GM18505 (cell line): Measurements from ENCODE around the gene NFIA.

Experiments
- ATAC-seq: cut with Tn5 transposase; IDR thresholded peaks from one replicate; pipeline ENCODE4 v1.9.1; 2021; ENCODE audit not compliant: unreplicated experiment
- POLR2A ChIP-seq: IDR thresholded peaks from 4 replicates; pipeline ENCODE4 v1.6.1; 2011; ENCODE audit warnings: borderline replicate concordance; ENCODE audit not compliant: insufficient read depth, insufficient read length; ENCODE audit errors: extremely low read depth

NFIA gene

DNA sequence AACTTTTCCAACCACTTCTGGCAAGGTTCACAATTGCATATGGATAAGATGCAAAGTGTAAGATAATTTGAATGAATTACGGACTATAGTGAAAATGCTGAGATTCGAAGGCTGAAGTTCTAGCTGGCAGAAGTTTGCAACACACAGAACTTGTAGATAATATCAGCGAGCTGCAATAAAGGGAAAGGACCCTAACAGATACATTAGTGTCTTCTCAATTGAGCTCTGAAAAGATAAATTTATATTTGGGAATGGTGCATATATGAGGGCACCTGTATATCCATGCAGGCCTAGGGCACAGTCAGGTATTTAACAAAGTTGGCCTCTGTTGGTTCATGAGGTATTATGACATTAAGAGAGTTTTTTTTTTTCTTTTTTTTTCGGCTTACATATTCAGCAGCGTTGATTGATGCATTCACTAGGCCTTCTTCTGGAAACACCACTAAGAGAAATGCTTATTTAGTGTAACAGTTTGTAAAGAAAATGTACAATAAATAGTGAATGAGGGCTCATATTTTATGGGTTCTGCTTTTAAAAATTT, 2.2 kb downstream of the NFIA start:
- no peak for ATAC-seq

DNA sequence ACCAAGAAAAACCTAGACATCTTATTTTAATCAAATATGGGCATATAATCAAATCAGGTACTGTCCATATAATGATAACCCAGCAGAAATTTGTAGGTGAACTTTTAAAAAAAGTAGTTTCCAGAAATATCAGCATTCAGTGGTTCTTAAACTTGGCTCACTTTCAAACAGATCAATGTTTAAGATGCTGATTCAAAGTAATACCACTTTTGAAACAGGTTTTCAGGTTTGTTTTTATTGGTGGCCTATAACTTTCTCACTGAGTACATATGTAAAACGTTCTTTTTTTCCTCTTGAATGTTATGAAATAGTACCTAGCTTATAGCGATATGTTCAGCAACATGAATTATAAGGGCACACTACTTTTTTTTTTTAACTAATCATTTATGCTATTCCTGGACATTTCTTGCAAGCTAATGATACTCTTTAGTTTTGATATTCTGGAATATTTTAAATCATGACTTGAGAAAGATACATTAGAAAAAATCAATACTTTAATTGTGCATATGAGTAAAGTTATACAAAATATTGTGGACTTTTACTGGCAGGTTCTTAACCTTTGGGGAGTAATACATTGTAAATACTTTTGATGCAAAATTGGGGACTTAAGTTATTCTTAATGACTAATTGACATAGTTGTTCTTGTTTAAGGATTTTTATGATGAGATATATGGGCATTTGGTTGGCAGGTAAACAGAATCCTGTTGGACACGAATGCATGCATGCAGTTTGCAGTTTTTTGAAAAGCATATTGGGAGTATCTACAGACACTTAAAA, 3.0 kb downstream of the NFIA start:
- TF ChIP-seq POLR2A, result no peak
- no peak for ATAC-seq

More for the DNA sequence above, 2.2 kb downstream of the NFIA start:
- no peak for TF ChIP-seq POLR2A

DNA sequence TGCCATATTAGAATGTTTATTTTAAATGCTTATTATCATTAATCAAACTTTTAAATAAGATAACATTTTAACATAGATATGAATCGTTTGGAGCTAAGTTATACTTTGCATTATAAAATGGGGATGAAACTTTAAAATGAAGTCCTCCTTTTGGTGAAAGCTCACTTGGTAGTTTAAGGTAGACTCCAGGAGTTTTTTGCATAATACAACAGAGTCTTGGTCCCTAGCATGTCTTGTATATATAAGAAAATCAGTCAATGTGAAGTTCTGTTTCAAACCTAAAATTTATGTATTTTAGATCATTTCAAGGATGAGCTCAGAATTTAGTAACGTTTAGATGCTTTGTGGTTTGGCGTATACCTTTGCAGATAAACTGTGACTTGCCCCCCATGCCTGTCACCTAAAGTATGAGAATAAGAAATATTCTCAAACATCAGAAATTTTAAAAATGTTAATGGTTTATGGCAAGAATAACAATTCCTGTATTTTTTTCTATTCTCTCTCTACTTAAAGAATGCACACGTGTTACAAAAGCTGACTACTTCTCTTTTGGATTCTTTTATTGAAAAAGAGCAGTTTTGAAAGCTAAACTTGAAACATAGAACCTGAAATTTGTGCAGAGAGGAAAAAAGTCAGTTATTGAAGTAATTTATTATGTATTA, 3.8 kb downstream of the NFIA start:
- TF ChIP-seq POLR2A, result no peak
- ATAC-seq, result no peak

DNA sequence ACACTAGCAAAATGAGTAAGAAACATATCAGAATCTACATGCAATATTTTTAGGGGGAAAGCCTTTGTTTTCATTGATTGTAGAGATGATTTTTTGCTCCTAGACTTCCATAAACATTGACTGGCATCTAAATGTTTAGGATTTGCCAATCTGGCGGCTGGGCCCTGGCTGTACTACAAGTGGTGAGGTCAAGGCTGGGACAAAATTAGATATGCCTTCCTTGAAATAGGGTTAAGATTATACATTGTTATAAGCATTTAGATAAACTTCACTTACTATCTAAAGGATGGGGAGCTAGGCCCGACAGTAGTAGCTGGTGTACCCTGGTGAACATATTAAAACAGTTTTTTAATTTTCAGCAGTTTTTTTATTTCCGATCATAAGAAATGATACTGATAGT, 5.2 kb downstream of the NFIA start:
- no peak for TF ChIP-seq POLR2A
- no peak for ATAC-seq

DNA sequence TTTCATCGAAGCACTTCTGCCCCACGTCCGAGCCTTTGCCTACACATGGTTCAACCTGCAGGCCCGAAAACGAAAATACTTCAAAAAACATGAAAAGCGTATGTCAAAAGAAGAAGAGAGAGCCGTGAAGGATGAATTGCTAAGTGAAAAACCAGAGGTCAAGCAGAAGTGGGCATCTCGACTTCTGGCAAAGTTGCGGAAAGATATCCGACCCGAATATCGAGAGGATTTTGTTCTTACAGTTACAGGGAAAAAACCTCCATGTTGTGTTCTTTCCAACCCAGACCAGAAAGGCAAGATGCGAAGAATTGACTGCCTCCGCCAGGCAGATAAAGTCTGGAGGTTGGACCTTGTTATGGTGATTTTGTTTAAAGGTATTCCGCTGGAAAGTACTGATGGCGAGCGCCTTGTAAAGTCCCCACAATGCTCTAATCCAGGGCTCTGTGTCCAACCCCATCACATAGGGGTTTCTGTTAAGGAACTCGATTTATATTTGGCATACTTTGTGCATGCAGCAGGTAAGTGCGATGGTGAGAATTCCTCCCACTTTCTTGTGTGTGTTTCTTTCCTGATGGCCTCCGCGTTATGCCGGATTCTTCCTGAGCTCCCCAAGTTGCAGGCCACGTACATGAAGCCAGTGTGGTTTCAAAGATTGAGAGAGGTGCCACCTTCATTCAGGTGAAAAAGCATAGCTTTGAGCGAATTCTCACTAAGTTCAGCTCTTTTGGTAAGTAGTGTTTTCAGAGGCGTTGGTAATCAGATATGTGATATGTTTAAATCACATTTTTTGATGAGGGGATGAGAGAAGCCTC, 6.0 kb downstream of the NFIA start:
- no peak for ATAC-seq
- TF ChIP-seq POLR2A, result no peak

DNA sequence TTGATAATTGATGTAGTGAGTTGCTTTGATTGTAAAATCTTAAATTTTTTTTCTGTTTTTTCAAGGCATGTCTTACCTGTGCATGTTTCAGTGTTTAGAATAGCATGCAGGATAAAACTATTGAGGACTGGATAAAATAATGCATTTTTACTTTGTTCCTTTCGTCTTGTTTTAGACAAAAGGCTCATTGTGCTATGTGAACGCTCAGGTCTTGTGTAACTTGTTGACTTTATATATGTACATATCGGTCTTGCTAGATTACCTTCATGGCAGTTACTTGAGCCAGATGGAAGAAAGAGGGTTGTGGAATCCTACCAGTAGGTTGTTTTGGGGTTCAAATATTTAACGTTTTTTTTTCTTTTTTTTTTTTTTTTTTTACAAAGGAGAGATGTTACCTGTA, 7.0 kb downstream of the NFIA start:
- no peak for TF ChIP-seq POLR2A
- ATAC-seq, result no peak

DNA sequence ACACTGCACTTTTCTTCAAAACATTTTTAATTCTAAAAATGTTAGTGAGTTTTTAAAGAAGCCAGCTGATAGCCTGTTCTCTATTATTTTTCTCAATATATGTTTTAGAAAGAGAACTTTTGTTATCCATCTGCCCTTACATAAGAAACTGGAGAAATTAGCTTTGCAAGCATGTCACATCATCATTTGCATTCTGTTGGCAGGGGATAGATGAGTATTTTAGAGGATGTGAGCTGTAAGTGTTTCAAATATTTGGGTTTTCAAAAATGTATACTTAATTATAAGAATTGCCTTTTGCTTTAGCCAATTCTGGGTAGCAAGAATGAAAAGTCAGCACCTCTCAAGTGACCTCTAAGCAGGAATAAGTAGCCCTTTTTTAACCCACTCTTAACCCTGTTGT, 7.4 kb downstream of the NFIA start:
- no peak for TF ChIP-seq POLR2A
- no peak for ATAC-seq

DNA sequence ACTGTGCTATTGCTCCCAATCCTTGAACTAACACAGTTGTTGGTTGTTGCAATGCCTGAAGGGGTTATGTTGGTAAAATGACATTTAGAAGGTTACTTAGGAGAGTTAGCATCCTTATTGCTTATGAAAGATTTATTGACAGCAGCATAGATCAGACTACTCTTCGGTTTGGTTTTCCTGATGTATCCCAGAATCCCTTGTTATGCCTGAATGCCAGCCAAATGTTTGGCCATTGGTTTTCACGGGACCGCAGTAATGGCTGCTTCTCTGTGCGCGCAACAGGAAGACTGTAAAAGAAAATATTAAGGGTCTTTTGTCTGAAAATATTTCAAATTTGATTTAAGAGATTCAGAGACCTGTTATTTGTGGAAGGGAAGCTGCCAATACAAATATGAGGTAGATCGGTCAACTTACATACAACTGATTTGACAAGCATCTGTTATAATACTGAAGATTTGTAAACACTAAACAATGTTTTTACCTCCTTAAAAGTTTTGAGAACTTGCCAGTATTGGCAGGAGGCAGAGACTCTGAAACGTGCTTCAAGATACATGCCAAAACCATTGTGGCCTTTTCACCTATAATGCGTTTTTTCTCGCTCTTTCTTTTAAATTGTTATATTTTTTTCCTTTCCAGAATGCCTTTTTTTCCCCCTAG, 8.3 kb downstream of the NFIA start:
- no peak for TF ChIP-seq POLR2A
- ATAC-seq, result no peak

DNA sequence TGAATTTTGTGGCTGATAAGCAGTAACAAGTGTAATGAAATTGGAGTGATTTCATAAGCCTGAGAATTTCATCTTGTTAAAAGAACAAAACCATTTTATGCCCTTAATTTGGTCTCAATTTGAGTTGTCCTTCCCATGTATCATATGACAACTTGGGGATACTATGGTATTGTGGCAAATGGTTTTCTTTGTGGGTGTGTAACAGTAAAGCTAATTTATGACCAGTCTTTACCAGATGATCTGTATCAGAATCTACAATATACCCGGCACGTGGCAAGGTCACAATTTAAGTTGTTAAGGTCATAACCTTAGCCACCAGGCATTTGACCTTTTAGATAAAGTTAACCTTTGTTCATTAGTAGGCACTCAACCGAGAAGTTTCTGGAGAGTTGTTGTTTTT, 9.1 kb downstream of the NFIA start:
- TF ChIP-seq POLR2A, result no peak
- ATAC-seq, result no peak

DNA sequence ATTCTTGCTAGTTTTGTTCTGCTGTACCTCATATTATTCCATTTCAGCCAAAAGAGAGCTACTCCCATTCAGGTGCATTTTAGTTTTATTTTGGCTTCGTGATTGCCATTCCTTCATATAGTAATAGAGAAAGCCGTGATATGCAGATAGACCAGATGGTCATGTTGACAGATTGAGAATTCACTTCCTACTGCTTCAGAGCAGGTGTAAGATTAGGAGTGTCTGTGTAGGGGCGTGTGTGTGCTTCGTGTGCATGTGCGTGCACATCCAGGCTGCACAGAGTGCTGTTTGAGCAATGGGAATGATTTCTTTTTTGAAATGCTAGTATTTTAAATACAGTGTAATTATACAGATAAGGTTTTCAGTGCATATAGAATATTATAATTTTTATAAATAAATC, 10.3 kb downstream of the NFIA start:
- no peak for ATAC-seq

DNA sequence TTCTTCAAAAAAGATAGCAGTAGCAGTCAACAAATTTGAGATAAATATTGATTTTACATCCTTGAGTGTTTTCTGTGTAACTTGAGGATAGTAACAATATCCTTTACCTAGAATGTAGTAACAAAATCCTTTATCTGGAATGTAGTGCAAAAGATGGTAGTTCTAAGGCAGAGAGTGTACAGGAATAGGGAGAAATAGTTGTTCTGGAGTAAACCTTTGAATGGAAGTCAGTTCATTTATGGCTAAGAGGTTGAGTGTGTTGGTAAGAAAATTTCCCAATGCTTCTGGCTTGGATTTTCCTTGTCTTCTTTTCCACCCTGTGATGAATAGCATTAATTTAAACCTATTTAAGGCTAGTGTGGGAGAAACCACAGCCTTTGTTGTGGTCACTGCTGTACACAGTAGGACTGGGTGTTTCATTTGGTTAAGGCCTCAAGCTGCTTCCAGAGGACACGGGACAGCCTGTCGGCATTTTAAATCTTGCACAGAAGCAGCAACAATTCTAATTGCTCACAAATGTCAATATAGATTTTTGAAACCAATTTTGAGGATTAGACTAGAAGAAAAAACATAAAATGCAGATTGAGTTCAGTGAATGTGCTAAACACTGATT, 11.3 kb downstream of the NFIA start:
- no peak for TF ChIP-seq POLR2A
- ATAC-seq, result no peak

More for the DNA sequence above, 10.3 kb downstream of the NFIA start:
- no peak for TF ChIP-seq POLR2A

DNA sequence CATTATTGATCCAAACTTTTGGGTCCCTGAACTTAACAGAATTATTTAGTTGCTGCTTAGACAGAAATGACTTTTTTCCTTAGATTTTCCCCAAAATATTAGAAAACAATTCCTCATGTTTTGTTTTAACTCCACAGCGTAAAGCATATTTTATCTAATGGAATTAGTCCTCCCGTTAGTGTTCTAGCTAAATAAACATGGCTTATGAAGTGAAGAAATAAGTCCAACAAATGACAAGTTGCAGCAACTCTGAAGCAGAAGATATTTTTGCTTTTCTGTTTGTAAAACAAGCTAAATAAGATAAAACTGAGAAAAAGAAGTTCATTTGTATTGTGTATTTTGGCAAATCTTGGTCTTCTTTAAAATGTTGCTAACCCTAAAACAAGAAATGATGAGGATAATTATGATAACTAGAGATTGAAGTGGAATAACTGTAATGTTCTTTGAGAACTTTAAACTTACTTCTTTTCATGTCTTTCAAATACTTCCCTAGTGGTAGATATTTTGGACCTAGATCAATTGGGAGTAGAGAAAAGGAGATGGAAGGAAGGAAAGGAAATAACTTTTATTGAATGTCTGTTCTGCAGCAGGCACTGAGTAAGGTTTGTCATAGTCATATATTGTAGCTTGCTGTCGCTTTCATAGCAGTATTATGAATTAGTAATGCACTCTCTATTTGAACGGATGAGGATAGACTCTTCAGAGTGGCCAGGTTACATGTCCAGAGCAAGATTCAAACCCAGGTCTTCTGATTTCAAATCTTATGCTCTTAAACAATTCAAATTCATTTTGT, 12.5 kb downstream of the NFIA start:
- ATAC-seq, result no peak
- TF ChIP-seq POLR2A, result no peak
